Smooth muscle cell (in vitro differentiated cells): ENCODE data around the gene TOM1L2. TPM values are rescaled to one million over a fixed set of nuclear protein-coding genes. Genes with fewer than 3 reads are reported as not detected.

ENCODE experiments used
- DNase-seq: peaks from one replicate; lab custom pipeline; 2025; ENCODE audit not compliant: unreplicated experiment; lab: John Stamatoyannopoulos, UW
- H2AFZ ChIP-seq: fragments of 200-600 bp; sonication (generic); 2 replicates; pipeline ENCODE4 v1.6.0; 2016; ENCODE audit warnings: antibody characterized with exemption, low read depth, mild to moderate bottlenecking
- H3F3A ChIP-seq: fragments of 200-600 bp; sonication (generic); 2 replicates; pipeline ENCODE4 v1.6.0; 2017; ENCODE audit warnings: antibody characterized with exemption, low read depth
- H3K27ac ChIP-seq: fragments of 200-600 bp; sonication (generic); 2 replicates; pipeline ENCODE4 v1.5.1; 2016; ENCODE audit warnings: low read depth, mild to moderate bottlenecking
- H3K27me3 ChIP-seq: fragments of 200-600 bp; sonication (generic); 2 replicates; pipeline ENCODE4 v1.6.1; 2016; ENCODE audit warnings: low read depth, mild to moderate bottlenecking
- H3K36me3 ChIP-seq: fragments of 200-600 bp; sonication (generic); 2 replicates; pipeline ENCODE4 v1.5.1; 2016; ENCODE audit warnings: low read depth
- H3K4me1 ChIP-seq: fragments of 200-600 bp; sonication (generic); 2 replicates; pipeline ENCODE4 v1.5.1; 2016; ENCODE audit warnings: low read depth
- H3K4me2 ChIP-seq: fragments of 200-600 bp; sonication (generic); 2 replicates; pipeline ENCODE4 v1.6.0; 2016; ENCODE audit warnings: mild to moderate bottlenecking
- H3K4me3 ChIP-seq: fragments of 200-600 bp; sonication (generic); 2 replicates; pipeline ENCODE4 v1.5.1; 2016; ENCODE audit warnings: mild to moderate bottlenecking
- H3K79me2 ChIP-seq: fragments of 200-600 bp; sonication (generic); 2 replicates; pipeline ENCODE4 v1.6.0; 2016; ENCODE audit warnings: low read depth, mild to moderate bottlenecking
- H3K9ac ChIP-seq: fragments of 200-600 bp; sonication (generic); 2 replicates; pipeline ENCODE4 v1.6.0; 2016; ENCODE audit warnings: low read depth
- H3K9me3 ChIP-seq: fragments of 200-600 bp; sonication (generic); replicated peaks from 2 replicates; pipeline ENCODE4 v1.5.1; 2016; ENCODE audit warnings: low read depth
- H4K20me1 ChIP-seq: fragments of 200-600 bp; sonication (generic); 2 replicates; pipeline ENCODE4 v1.6.0; 2016; ENCODE audit warnings: low read depth
- WGBS: methylation state at CpG from one replicate; pipeline ENCODE4 v1.1.7; 2016; ENCODE audit warnings: low lambda C conversion rate; 5-methylcytosine and 5-hydroxymethylcytosine counted together
- polyA plus RNA-seq: library from polyadenylated mRNA; unstranded; fragments of >200 nt; fragmentation: Nextera tagmentation; extraction: Ambion mirVana; gene quantifications from 2 replicates; pipeline ENCODE4 v1.2.1, GENCODE V29; 2016
- total RNA-seq: library from RNA; depleted of rRNA; stranded (reverse); fragments of >200 nt; gene quantifications from 2 replicates; pipeline ENCODE4 v1.2.3, GENCODE V29; 2014
- TF ChIP-seq, protein P1 (sequence below): fragments of 200-600 bp; sonication (generic); IDR thresholded peaks from 2 replicates; pipeline ENCODE4 v1.5.1; 2017; ENCODE audit warnings: borderline replicate concordance, mild to moderate bottlenecking, antibody characterized with exemption; ENCODE audit not compliant: insufficient read depth, poor library complexity, severe bottlenecking

The TOM1L2 gene
- total and polyA plus RNA-seq, 2 experiments from 2014 or later = 20.3 to 27.0 TPM

GRCh38 chr17:17934806-17935205, 37.4 kb downstream of the TOM1L2 start:
- TF ChIP-seq, protein P1, sequence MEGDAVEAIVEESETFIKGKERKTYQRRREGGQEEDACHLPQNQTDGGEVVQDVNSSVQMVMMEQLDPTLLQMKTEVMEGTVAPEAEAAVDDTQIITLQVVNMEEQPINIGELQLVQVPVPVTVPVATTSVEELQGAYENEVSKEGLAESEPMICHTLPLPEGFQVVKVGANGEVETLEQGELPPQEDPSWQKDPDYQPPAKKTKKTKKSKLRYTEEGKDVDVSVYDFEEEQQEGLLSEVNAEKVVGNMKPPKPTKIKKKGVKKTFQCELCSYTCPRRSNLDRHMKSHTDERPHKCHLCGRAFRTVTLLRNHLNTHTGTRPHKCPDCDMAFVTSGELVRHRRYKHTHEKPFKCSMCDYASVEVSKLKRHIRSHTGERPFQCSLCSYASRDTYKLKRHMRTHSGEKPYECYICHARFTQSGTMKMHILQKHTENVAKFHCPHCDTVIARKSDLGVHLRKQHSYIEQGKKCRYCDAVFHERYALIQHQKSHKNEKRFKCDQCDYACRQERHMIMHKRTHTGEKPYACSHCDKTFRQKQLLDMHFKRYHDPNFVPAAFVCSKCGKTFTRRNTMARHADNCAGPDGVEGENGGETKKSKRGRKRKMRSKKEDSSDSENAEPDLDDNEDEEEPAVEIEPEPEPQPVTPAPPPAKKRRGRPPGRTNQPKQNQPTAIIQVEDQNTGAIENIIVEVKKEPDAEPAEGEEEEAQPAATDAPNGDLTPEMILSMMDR = no peak
- DNase-seq = no peak
- no peaks in the 10 kb centered on the region for H3K9me3 ChIP-seq
- no peaks in the 10 kb centered on the region for H3K36me3 ChIP-seq
- H3K4me1 ChIP-seq = peaks cover 51% of the 10 kb centered on the region
- H3K27me3 ChIP-seq = no peaks in the 10 kb centered on the region
- H3K4me2 ChIP-seq = peak overlapping the region; percentile 63
- peaks cover 49% of the 10 kb centered on the region for H3K79me2 ChIP-seq
- WGBS = 57% methylated on average over 3 of the region's 3 CpGs
- peak overlapping the region; percentile 77 for H3K9ac ChIP-seq
- no peak overlapping the region for H3K4me3 ChIP-seq
- no peak overlapping the region for H2AFZ ChIP-seq
- H3K27ac ChIP-seq = peak overlapping the region; percentile 98
- H4K20me1 ChIP-seq = peaks cover 59% of the 10 kb centered on the region
- peaks cover 32% of the 10 kb centered on the region for H3F3A ChIP-seq

DNA sequence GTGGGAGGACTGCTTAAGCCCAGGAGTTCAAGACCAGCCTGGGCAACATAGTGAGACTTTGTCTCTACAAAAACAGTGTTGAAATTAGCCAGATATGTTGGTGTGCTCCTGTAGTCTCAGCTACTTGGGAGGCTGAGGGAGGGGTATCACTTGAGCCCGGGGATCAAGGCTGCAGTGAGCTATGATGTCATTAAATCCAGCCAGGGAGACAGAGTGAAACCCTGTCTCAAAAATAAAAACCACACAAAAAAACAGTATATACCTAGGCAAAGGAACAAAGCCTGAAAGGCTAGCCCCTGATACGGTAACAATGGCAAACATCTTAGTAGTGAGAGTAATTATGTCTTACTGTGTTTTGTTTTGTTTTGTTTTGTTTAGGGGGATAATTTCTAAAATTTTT, 38.0 kb downstream of the TOM1L2 start:
- 33% methylated on average over 2 of the region's 2 CpGs for WGBS
- Histone ChIP-seq H3K4me3 (no peak overlapping the region), H3K9me3 (no peaks in the 10 kb centered on the region), H3K9ac (peak overlapping the region; percentile 77), H3F3A (peaks cover 27% of the 10 kb centered on the region), H3K36me3 (no peaks in the 10 kb centered on the region), H3K79me2 (peaks cover 43% of the 10 kb centered on the region), H3K4me2 (peak overlapping the region; percentile 63), H4K20me1 (peaks cover 54% of the 10 kb centered on the region), H3K27me3 (no peaks in the 10 kb centered on the region), H3K27ac (peak overlapping the region; percentile 98), H3K4me1 (peaks cover 47% of the 10 kb centered on the region), H2AFZ (no peak overlapping the region)
- DNase-seq = no peak
- TF ChIP-seq, protein P1 = no peak

GRCh38 chr17:17933775-17934174, 38.4 kb downstream of the TOM1L2 start:
- no peak for DNase-seq
- Histone ChIP-seq H4K20me1 (peaks cover 49% of the 10 kb centered on the region), H3K9ac (peak overlapping the region; percentile 77), H3K4me1 (peaks cover 46% of the 10 kb centered on the region), H3K36me3 (no peaks in the 10 kb centered on the region), H3K27ac (peak overlapping the region; percentile 98), H3K79me2 (peaks cover 39% of the 10 kb centered on the region), H3K4me3 (no peak overlapping the region), H3K4me2 (peak overlapping the region; percentile 63), H3F3A (peaks cover 24% of the 10 kb centered on the region), H3K27me3 (no peaks in the 10 kb centered on the region), H3K9me3 (no peaks in the 10 kb centered on the region), H2AFZ (no peak overlapping the region)
- TF ChIP-seq, protein P1 = no peak

- Histone ChIP-seq H2AFZ (no peak overlapping the region), H3K4me3 (no peak overlapping the region), H3K79me2 (peaks cover 52% of the 10 kb centered on the region), H4K20me1 (peaks cover 31% of the 10 kb centered on the region), H3K9me3 (no peaks in the 10 kb centered on the region), H3K4me1 (peaks cover 32% of the 10 kb centered on the region), H3K36me3 (no peaks in the 10 kb centered on the region), H3F3A (peaks cover 18% of the 10 kb centered on the region), H3K9ac (no peak overlapping the region), H3K4me2 (no peak overlapping the region), H3K27me3 (no peaks in the 10 kb centered on the region), H3K27ac (no peak overlapping the region)
- TF ChIP-seq, protein P1 = no peak
- 95% methylated on average over 2 of the region's 2 CpGs for WGBS
- DNase-seq = no peak
Observed at GRCh38 chr17:17931159-17931558, 41.0 kb downstream of the TOM1L2 start.
